ENCODE measurements around the gene CA11.
"Not testable (repeated sequence)": the region's sequence is repeated elsewhere in the genome, so short reads cannot be mapped to it uniquely, and the experiment has no call there.

The CA11 gene

GRCh38 chr19:48669903-48670668 is 24.1 kb upstream of the CA11 start:
- DNase-seq (ENCODE audit: low read depth) = no peak

DNA sequence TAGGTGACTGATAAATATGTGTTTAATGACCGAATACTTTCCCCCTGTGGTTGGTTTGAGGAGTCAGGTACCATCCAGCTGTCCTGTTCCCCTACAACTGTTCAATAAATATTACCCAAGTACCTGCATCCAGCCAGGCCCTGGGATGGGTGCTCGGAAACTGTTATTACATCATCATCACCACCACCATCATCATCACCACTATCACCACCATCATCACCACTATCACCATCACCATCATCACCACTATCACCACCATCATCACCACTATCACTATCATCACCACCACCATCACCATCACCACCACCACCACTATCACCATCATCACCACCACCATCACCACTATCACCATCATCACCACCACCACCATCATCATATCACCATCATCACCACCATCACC is 22.8 kb upstream of the CA11 start:
- no peak for DNase-seq (ENCODE audit: low read depth)

DNA sequence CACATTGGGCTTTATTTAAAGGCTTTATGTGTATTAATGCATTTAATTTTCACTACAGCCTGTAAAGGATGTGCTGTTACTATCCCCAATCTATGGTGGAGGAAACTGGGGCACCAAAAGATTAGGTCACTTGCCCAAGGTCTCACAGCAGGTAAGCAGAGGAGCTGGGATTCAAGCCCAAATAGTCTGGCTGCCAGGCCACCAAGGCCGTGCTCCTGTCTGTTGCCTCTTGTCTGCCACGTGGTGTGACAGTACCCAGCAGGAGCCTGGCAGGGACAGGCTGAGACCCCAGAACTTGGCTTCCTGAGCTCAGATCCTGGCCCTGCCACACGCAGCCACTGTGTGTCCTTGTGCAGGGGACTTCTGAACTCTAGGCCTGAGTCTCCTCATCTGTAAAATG is 22.3 kb upstream of the CA11 start:
- no peak for DNase-seq (ENCODE audit: low read depth)

GRCh38 chr19:48665786-48666185 is 19.8 kb upstream of the CA11 start:
- DNase-seq (ENCODE audit: low read depth) = no peak

DNA sequence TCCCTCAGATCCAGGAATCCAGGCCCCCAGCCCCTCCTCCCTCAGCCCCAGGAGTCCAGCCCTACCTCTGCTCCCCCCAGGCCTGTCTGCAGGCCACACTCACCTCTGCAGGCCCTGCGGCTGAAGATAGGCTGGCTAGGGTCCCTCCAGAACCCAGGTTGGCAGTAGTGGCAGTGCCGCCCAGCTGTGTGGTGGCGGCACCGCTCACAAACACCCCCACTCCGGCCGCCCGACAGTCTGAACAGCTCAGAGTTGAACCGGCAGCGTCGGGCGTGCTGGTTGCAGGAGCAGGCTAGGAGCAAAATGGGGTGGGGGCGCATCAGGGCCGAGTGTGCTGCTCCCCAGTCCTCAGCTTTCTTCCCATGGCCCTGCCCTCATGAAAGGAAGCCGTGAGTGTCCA is 18.5 kb upstream of the CA11 start:
- no peak for DNase-seq (ENCODE audit: low read depth)

DNA sequence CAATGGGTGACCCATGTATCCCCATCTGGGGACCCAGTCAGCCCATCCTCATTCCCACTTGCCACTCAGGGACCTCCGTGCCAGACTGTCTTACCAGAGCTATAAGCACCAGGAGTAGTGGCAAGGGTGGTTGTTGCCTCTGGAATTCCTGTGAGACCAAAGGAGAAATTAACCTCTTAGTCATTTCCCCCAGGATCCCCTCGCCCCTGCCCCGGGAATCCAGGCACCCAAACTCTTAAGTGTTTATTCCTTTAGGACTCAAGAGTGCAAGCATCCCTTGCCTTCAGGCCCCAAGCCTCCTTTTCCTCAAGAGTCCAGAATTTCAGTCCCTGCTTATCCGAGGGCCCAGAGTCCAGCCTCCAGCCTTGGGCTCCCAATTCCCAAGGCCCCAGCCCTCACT is 17.7 kb upstream of the CA11 start:
- DNase-seq (ENCODE audit: low read depth) = no peak

GRCh38 chr19:48661711-48662090 is 15.7 kb upstream of the CA11 start:
- no peak for DNase-seq (ENCODE audit: low read depth)

GRCh38 chr19:48660852-48661710 is 15.1 kb upstream of the CA11 start:
- peak; percentile 56 for DNase-seq (ENCODE audit: low read depth)

GRCh38 chr19:48659768-48660167 is 13.8 kb upstream of the CA11 start:
- no peak for DNase-seq (ENCODE audit: low read depth)

GRCh38 chr19:48658483-48658882 is 12.5 kb upstream of the CA11 start:
- DNase-seq (ENCODE audit: low read depth) = no peak

DNA sequence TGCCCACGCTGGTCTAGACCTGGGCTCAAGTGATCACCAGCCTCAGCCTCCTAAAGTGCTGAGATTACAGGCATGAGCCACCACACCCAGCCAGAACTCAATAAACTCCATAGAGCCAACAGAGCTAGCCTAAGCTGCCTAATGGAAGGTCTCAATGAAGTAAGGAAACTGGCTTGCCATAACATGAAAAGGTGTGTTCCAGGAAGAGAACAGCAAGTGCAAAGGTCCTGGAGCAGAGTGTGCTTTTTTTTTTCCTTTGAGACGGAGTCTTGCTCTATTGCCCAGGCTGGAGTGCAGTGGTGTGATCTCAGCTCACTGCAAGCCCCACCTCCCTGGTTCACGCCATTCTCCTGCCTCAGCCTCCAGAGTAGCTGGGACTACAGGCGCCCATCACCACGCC is 11.8 kb upstream of the CA11 start:
- not testable (repeated sequence) for DNase-seq (ENCODE audit: low read depth)

DNA sequence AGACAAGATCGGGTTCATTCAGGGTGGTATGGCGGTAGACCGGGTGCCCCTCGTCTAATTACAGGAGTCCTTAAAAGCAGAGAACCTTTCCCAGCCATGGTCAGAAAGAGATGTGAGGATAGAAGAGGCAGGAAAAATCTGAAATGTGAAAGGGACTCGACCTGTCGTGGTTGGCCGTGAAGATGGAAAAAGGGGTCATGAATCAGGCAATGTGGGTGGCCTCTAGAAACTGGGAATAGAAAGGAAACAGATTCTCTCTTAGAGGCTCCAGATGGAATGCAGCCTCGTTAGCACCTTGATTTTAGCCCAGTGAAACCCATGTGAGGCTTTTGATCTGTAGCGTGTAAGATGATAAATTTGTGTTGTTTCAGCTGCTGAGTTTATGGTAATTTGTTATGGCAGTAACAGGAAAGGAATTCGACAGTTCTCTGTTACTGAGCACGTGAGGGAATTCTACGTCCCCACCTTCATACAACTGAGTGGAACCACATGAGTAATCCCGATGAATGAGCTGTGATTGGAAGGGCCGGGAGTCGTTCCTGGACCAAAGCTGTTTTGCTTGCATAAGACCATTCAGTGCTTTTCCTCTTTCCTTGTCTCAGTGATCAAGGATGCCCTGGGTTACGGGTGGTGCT is 11.0 kb upstream of the CA11 start:
- no peak for DNase-seq (ENCODE audit: low read depth)

GRCh38 chr19:48654299-48655059 is 8.5 kb upstream of the CA11 start:
- no peak for DNase-seq (ENCODE audit: low read depth)

DNA sequence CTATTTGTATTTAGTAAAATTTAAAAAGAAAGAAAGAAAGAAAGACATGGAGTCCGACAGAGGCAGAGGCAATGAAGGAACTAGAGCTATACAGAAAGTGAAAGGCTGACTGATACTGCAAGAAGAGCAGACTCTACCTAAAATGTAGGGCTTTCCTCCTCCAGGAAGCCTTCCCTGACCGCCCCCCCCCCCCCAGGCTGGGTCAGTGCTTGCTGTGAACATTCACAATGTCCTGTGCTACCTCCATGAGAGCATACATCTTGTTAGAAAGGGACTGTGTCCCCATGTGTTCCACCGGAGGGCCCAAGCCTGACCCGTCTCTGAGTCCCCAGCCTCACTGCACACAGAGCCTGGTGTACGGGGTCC is 5.7 kb upstream of the CA11 start:
- no peak for DNase-seq (ENCODE audit: low read depth)

DNA sequence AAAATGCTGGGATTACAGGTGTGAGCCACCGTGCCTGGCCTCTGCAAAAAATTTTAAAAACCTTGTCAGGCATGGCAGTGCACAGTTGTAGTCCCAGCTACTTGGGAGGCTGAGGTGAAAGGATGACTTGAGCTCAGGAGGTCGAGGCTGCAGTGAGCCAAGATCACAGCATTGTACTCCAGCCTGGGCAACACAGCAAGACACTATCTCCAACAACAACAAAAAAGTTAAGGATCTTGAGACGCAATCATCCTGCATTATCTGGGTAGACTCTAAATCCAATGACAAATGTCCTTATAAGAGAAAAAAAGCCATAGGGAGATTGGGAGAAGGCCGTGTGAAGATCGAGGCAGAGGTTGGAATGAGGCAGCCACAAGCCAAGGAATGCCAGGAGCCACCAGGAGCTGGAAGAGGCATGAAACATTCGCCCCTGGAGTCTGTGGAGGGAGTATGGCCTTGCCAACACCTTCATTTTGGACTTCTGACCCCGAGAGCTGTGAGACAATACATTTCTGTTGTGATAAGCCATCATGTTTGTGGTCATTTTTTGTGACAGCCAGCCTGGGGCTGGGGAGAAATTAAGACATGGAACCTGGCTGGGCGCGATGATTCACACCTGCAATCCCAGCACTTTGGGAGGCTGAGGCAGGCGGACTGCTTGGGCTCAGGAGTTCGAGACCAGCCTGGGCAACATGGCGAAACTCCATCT is 5.1 kb upstream of the CA11 start:
- no peak for DNase-seq (ENCODE audit: low read depth)

DNA sequence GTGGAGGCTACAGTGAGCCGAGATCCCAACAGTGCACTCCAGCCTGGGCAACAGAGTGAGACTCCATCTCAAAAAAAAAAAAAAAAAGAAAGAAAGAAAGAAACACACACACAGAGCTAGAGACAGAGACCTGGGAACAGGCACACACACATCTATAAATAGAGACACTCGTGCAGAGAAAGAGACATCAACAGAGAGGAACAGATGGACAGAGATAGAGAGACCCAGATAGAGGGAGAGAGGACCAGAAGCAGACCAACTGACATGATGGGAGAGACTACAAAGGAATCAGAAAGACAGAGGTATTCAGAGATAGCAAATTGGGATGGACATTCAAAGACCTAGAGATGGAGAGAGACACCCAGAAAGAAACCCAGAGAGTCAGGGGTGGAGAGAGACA is 2.1 kb upstream of the CA11 start:
- DNase-seq (ENCODE audit: low read depth) = no peak

DNA sequence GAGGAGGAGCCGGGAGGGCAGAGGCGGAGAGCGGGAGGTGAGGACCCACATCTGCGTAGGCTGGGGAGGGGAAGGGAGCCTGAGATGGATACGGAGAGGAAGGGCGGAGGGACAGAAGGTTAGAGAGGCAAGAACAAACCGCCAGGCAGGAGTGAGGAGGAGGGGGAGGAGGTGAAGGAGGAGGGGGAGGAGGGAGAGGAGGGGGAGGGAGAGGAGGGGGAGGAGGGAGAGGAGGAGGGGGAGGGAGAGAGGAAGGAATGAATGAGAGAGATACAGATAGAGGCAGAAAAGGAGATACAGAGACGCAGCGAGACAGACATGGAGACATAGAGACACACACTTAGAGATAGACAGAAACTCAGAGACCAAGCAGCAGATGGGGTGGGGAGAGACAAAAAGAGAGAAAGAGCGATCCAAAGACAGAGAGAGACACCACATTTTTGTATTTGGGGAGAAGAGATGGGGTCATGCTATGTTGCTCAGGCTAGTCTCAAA is 782 bp upstream of the CA11 start:
- no peak for DNase-seq (ENCODE audit: low read depth)

DNA sequence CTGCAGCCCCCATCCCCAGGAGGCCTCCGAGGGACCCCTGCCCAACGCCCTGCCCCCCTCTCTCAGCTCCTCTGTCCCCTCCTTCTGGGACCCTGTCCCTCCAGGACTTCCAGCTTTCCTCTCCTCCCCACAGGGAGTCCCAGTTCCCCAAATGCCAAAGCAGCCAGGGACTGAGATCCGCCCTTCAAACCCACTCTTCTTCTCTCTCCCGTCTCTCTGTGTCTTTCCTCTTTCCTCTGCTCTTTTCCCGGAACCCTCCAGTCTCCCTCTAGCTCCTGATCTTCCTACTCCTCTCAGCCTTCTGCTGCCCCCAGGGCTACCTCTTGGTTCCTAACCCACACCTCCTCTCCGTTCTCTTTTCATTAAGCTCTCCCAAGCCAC is 377 bp downstream of the CA11 start:
- no peak for DNase-seq (ENCODE audit: low read depth)

DNA sequence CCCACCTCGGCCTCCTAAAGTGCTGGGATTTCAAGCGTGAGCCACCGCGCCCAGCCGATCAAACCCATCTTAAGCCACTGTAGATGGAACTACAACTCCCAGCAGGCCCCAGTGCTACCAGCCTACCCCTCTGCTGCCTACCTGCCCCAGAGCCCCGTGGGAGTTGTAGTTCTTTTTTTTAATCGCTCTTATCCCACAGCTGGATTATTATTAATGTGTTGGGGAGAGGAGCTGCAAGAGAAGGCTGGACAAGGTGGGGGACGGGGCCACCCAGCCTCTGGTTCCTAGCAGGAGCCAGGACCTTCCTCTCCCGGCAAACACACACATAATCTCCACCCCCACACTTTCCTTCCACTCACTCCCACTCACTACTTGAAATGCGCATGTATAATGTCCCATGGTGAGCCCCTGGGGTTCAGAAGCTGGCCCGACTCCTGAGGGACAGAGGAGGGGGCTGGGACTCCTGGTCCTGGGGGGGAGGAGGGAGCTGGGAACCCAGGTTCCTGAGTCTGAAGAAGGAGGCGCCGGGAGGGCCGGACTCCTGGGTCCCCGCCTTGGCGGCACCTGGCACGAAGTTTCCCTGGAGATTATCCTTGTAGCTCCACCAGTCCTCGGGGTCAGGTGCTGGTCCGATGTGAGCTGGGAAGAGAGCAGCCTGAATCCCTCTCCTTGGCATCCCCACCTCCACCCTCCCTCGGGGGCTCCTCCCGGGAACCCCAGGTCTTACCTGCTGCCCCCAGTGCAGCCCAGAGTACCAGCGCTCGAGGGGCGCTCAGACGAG is 958 bp downstream of the CA11 start:
- DNase-seq (ENCODE audit: low read depth) = peak; percentile 60

DNA sequence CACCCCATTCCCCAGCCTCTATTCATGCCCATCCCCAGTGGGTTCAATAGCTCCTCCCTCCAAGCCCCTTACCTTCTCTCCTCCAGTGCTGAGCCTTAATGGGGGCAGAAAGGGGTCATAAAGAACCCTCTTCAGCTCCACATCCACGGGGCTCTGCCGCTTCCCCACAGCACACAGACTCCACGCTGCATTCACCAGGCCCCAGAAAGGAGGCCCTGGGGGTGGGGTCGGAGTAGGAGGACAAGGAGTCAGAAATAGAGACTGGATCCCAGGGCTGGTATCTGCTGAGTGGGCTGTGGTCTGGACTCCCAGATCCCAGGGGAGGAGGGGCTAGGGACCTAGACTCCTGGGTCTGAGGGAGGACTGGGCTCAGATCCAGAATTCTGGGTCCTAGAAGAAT is 1.6 kb downstream of the CA11 start:
- no peak for DNase-seq (ENCODE audit: low read depth)

- no peak for DNase-seq (ENCODE audit: low read depth)
These were observed 3.1 kb downstream of the CA11 start for GRCh38 chr19:48642862-48643261.
